ENCODE measurements around the gene SCCPDH.

The SCCPDH gene

DNA sequence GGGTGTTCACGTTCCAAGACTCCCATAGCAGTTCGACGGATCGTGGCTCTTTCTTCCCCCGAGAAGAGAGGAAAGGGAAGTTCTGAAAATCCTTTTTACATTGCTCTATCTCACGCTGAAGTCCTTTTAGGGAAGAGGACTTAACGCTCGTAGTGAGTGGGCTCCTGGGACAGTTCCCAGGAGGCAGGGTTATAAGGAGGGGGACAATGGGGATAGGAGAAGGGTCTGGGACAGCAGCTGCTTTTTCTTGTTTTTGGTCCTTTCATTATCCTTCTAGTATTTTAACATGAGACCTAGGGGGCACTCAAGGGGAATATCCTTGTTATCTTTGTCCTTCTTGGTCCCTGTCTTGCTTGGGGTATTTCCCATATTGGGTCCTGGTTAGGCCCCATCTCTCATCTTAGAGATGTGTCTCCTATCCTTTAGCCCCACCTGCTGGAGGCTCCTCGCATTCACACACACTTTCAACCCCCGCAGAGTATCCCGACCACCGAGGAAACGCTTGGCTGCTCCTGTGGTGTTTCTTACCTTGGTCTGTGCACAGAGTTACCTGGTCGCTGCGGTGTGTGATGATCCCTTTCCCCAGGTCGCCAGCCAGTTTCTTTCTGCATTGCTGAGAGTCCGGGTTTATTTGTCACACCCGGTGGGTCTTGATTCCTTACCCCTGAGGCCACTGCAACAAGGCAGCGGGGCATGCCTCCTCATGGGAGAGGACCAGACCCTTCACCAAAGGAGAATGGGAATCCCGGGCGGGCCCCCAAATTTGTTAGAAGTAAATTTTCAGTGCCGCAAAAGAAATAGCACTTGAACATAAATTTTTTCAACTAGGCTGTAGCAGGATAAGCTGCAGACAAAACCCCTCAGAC is 29.7 kb downstream of the SCCPDH start:
- DNase-seq: peak; percentile 21 to 46

DNA sequence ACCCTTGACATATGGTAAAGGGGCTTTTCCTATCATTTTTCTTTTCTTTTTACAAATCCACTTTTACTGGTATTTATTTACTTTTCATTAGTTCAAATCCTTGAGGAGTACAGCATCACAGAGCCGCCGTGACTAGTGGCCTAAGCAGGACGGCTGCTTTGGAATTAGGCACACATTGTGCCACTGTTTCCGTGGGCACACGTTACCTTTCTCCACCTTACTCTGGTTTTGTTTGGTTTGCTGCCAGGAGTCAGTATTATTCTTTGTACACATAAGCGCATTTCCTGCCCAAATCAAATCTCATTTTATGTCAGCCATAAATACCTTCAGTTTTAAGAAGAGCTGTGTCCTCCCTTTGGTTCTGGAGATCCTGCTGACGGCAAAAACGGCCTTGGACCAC is 31.2 kb downstream of the SCCPDH start:
- no peak for DNase-seq

DNA sequence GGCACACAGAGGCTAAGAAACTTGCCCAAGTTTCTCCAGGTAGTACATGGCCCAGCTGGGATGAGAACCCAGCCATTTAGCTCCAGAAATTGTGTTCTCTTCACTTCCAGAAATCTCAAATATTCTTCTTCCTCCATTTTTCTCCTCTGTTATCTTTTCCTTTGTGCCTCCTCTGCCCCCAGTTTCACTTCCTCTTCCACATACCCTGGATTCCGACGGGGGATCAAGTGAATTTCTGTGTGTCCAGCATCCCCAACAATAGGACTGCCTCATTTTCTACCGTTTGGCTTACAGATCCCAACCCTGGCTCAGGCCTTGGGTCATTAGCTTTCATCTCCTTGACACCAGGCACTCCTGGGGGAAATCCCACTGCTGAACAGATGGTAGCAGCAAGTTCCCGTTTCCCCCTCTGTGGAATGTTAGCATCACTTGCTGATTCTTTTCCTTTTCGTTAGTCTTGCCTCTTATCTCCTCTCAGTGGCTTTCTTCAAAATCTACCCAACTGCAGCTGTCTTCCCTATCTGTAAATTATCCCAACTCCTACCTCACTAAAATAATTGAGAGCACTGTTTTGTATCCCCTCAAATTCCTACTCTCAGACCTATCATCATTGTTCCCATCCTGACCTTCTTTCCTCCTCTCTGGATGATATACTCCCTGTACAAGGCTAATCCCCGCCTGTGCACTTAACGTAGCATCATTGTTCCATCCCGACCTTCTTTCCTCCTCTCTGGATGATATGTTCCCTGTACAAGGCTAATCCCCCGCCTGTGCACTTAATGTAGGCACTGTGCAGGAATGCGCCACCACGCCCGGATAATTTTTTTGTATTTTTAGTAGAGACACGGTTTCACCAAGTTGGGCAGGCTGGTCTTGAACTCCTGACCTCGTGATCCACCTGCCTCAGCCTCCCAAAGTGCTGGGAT is 36.5 kb downstream of the SCCPDH start:
- no peak for DNase-seq

DNA sequence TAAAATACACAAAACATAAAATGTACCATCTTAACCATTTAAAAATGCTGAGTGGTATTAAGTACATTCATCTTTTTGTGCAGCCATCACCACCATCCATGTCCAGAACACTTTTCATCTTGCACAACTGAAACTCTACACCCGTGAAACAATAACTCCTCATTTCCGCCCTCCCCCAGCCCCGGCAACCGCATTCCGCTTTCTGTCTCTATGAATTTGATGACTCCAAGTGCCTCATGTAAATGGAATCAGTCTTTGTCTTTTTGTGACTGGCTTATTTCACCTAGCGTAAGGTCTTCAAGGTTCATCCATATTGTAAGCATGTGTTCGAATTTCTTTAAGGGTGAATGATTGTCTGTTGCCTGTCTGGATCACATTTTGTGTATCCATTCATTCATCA is 37.2 kb downstream of the SCCPDH start:
- DNase-seq: no peak

DNA sequence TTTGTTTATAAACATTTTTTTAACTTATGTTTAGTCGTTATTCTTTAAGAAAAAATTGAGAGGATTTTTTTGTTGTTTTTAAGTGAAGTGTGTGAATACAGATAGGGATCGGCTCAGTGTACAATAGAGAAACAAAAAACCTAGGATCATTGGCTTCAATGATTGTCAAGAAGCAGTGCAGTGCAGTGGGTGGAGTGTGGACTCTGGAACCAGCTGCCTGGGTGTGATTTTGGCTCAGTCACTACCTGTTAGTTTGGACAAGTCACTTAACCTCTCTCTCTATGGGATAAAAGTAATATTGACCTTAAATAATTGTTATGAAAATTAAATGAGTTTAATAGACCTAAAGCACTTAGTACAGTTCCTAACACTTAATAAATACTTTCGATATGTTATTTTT is 41.3 kb downstream of the SCCPDH start:
- no peak for DNase-seq

DNA sequence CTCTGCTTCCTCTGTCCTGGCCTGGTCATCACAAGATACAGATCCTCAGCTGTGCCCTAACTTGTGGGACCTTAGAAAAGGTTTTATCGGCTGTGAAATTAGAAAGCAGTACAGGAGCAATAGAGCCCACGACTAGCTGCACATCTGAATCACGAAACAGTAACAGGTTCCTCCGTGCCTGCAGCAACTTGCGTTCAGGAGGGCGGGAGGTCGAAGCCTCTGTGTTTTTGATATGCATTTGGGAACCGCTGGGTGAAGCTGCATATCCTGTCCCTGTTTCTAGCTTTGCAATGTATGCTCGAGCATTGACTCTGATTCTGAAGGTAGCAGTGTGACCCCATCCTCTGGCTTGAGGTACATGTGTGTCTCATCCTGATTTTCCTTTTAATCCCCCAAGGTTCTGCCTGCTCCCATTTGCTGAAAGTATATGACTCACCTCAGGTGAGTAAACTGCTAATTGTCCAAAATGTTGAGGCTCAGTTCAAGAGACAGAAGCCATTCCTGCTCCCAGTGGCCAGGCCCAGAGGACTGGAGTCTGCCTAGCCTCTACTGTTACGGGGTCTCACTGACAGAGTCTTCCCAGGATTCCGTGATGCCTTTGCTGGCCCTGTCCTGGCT is 44.3 kb downstream of the SCCPDH start:
- DNase-seq: no peak

DNA sequence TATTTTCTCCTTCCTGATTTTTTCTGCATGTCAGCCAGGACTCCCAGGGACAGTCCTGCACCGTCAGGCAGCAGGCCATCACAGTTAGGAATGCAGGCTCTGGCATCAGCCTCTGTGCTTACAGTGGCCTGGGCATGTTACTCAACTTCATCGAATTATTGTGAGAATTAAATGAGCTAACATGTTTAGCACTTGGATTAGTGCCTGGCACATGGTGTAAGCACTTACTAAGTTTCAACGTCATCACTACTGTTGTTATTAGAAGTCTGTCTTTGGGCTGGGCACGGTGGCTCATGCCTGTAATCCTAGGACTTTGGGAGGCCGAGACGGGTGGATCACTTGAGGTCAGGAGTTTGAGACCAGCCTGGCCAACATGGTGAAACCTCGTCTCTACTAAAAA is 45.1 kb downstream of the SCCPDH start:
- DNase-seq: no peak

DNA sequence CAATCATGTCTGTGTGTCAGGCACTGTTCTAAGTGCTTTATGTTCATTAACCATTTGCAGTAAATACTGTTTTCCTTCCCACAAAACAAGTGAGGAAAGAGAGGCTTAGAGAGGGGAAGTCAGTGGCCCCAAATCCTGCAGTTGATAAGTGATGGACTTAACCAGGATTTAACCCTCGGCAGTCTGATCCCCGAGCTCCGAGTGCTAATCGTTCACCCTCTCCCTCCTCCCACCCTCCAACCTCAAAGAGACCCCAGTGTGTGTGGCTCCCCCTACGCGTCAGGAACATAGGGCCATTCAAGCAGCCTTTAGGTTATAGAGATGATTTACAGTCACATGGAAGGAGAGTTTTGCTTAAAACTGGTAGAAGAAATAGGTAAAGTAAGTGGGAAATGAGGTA is 47.2 kb downstream of the SCCPDH start:
- DNase-seq: no peak

DNA sequence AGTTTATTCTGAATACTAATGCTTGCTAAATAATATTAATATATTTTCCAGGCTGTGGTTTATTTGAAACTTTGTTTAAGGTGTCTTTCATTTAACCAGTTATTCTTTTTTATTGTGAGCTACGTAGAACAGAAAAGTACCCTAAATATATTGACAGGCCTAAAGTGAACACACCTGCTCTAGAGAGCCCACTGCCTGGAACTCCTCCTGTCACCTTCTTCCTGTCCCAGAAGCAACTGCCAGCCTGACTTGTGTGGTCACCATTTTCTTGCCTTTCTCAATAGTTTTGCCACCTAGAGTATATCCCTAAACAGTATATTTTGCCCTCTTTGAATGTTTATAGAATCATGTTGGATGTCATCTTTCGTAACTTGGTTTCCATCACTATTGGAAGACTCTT is 48.5 kb downstream of the SCCPDH start:
- no peak for DNase-seq

DNA sequence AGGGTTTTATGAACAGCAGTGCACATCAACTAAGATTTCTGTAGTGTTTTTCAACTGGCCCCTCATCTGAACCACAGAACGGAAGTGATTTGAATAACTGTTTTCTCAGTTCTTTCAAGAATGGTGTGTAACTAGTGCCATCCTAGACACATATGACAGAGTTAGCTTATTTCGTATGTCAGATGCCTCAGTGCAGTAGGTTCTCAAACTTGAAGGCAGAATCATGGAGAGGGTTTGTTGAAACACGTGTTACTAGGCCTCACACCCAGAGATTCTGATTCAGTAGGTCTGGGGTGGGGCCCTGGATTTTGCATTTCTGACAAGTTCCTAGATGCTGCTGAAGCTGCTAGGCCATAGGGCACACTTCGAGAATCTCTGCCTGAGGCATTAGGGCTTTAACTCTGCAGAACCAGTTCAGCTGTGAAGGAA is 49.0 kb downstream of the SCCPDH start:
- no peak for DNase-seq

DNA sequence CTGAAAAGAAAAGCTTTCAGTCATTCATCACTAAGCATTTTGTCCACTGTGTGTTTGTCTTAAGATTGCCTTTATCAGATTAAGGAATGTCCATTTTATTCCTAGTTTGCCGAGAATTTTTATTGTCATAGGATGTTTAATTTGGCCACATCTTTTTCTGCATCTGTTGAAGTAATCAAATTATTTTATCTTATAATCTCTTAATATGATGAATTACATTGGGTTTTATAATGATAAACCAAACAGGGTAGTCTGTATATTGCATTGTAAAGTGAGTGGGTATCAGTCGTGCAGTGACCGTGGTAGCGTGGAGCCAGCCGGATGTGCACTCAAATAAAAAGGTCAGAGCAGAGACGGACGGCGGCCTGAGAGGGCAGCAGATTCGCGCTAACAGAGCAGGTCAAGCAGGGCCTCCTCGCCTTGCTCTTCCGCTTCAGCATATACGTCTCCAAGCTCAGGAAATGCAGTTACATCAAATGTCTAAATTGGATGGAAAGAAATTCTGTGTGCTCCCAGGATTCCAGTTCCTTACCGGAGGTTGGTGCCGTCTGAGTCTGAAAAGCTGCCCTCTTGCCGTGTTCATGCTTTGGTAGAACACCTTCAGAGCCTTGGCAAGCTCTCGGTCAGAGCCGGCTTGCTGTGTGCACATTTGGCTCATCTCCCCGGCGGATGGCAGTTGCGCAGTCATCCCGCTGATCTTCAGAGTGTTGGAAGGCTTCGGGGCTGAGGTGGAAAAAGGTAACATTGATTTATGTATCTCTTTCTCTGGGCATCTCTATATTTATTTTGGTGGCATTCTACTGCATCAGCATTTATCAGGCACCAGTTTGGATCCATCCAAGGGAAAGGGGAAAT is 51.5 kb downstream of the SCCPDH start:
- DNase-seq: no peak

DNA sequence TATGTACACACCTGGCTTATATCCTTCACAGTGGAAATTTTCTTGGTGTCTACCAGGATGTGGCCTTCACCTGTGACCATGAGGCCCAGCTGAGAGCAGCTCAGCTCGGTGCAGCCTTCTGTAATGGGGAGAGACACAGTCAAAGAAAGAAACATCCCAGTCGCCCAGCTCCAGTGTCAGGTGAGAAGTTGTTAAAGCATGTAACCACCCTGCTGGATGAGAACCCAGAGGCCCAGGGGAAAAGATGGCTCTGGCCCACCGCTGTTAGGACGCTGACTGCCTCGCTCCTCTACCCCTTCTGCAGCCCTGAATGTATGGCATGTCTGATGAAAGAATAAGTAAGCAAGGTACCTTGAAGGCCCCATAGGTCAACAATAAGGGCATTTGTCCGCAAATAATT is 52.7 kb downstream of the SCCPDH start:
- DNase-seq: no peak

DNA sequence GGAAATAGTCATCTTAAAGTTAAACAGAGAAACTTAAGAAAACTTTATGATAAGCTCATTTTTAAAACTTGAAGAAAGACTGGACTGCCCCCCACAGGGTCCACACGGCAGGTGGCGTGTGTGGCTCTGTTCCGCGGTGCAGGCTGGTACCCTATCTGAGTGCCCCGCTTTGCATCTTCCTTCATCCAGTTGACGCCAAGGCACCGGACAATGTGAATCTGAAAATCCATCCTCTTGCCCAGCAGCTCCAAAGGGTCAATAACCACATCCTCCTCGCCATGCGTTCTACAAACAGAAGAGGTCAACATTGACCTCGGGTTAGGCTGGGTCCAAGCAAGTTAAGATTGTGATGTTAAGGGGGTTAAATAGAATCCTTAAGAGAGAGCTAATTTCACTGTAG is 54.5 kb downstream of the SCCPDH start:
- no peak for DNase-seq

DNA sequence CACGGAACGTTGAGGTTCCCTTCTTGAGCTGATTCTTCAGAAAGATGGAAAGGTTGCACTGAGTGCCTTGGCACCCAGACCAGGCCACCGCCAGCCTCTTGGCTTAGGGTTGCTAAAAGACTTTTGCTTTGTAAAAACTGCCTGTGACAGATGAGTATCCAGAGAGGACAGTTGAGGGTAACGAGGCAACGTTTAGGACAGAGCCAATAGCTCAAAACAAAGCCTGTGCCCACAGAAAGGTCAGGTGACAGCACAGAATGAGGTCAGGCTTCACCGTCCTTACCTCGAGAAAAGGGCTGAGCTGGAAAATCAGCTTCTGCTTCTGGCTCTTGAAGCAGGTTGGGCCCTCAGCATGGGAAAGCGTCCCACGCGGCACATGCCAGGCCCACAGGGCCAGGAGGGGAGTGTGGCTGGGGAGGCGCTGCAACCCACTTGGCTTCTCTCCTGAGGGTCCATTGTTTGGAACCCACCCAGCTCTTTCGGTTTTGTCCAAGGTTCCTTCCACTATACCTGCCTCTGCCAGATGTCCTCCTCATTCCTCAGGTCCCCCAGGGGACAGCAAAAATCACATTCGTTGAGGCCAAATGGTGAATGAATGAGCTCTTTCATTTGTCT is 55.5 kb downstream of the SCCPDH start:
- DNase-seq: no peak

DNA sequence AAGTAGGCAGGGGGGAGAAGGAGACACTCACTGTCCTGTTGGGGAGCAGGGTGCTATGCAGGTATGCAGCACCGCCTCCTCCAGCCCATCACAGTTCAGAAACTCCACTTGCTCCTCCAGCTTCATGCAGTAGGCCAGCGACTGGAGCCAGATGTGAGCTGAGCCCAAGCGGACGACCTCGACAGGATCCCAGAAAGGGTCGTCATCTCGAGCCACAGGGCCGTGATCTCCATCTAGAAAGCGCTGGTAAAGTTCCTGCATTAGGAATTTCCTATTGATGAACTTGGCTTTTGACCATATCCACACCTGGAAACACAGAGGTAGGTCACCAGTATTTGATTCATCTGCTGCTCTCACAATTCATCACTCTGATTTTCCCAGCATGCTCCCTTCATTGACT is 56.1 kb downstream of the SCCPDH start:
- no peak for DNase-seq

DNA sequence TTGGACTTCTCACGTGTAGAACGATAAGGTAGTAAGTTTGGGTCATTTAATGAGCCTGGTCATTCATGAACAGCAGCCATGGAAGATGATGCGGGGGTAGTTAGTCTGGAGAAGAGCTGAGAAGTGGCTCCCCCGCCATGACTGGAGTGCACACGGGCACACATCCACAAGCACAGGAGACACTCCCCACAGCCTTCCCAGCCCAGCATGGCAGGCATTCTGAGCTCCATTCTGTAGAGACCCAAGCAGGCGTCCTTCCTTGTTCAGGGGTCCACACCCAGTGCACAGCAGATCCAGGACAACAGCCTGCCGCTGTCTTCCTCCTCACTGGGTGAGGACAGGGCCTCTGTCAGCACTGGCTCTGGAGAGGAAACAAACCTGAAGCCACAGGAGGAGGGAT is 57.0 kb downstream of the SCCPDH start:
- DNase-seq: no peak

DNA sequence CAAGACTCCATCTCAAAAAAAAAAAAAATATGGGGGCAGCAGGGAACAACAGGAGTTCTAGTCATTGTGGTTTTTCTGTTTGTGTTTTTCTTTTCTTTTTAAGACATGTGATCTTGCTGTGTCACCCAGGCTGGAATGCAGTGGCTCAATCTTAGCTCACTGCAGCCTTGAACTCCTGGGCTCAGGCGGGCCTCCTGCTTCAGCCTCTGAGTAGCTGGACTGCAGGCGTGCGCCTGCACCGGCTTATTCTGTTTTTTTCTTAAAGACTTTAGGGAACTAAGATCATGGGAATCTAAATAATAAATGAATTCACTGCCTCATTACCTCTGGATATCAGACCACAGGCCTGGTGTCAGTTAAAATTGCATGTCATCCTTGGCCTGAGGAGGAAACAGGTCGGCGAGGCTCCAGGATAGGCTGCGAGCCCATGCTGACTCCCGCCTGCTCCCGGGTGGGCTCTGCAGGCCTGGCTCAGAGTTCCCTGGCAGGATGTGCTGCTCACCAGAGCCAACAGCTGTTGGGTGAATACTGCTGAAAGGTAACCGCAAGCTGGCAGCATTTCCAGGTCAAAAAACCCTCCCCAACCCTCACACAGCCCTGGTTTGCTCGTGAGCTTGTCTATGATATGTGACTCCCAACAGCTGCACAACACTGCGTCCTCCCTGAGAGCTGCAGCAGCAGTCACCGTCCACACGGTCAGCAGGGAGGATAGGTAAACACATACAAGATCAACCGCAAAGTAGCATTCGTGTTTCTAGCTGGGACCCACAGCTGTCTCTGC is 58.1 kb downstream of the SCCPDH start:
- no peak for DNase-seq

DNA sequence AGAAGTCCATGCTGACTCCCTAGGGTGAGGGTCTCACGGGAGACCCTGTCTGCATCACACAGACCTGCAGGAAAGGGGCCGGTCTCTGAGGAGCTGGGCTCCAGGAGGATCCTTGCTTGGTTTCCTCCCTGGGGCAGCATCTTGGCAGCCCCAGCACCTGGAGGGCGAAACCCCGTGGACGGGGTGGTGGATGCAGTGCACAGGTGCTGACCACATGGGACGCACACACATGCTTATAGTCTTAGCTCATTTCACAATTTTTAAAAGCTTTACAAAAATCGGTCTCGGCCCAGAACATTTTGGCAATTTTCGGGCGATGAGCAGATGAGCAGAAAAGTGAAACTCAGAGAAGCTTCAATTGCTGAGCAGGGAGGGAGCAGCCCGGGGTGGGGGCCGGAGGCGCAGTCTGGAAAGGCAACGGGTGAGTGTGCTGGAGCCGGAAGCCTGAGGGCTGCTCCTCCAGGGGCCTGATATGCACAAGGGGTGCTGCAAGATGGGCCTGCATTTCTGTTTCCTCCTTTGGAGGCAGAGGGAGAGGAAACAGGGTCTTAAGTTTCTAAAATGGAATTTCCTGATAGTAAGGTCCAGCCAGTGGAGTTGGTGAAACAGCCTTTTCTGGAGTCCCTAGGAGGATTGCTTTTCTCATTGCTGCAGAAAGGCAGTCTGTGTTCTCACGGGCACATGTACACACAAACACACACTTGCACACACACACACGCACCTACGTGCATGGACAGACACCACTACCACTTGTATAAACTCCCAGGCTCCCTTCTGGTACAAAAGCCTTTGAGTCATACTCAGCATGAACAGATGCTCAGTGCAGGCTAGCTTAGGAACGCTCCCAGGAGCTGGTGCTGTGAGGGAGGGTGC is 60.6 kb downstream of the SCCPDH start:
- DNase-seq: no peak

DNA sequence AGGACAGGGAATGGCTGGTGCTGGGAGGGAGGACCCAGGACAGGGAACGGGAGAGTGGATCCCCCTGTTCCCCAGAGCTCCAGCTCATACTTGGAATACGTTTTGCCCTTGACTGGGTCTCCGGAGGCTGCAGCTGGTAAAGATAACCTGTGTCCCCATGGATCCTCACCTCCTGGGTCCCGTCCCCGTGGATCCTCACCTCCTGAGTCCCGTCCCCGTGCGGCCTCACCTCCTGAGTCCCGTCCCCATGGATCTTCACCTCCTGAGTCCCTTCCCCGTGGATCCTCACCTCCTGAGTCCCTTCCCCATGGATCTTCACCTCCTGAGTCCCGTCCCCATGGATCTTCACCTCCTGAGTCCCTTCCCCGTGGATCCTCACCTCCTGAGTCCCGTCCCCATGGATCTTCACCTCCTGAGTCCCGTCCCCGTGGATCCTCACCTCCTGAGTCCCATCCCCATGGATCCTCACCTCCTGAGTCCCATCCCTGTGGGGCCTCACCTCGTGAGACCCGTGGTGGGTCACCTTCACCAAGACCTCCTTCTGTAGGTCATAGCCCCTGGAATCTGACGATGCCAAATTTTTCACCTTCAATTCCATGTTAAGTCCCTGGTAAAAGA is 61.4 kb downstream of the SCCPDH start:
- peak in 1 of 2 donors; percentile 12 for DNase-seq
